ENCODE results near the gene TMEM248.

Gene TMEM248

GRCh38 chr7:67006965-67007364 is 85.9 kb downstream of the TMEM248 start:
- peaks cover 0 to 49% (median 0%) of the 10 kb centered on the region in 11 experiments; a peak in 4 of 22 replicates for H4K20me1 ChIP-seq
- TF ChIP-seq Cebpa-rat (IDR thresholded peaks at IDR 0.05) = no peak
- peaks cover 0 to 6% (median 0%) of the 10 kb centered on the region in 11 experiments; a peak in 1 of 22 replicates for H3K9me3 ChIP-seq (replicated peaks in 1 of 11)
- no peak overlapping the region for H3K27ac ChIP-seq
- H3K9ac ChIP-seq = no peak overlapping the region
- H3K4me3 ChIP-seq = no peak overlapping the region
- H3K27me3 ChIP-seq = no peaks in the 10 kb centered on the region
- peaks cover 0 to 9% (median 5%) of the 10 kb centered on the region in 10 experiments; a peak in 11 of 20 replicates for H3K4me1 ChIP-seq
- peaks cover 67 to 95% (median 76%) of the 10 kb centered on the region in 11 experiments for H3K36me3 ChIP-seq
- no peak overlapping the region for H3K4me2 ChIP-seq
